ENCODE data around the gene TET1. TPM values are rescaled to one million over a fixed set of nuclear protein-coding genes. Genes with fewer than 3 reads are reported as not detected.
A peak's percentile ranks its signal among the peaks of the same experiment; 100 is the strongest.

Gene TET1
- total and polyA plus RNA-seq, 9 of the 15 experiments (the other 6 are each of a cell fraction or from before 2014, with no cell fraction given) = 2.6 to 21.3 (median 11.6) TPM

DNA sequence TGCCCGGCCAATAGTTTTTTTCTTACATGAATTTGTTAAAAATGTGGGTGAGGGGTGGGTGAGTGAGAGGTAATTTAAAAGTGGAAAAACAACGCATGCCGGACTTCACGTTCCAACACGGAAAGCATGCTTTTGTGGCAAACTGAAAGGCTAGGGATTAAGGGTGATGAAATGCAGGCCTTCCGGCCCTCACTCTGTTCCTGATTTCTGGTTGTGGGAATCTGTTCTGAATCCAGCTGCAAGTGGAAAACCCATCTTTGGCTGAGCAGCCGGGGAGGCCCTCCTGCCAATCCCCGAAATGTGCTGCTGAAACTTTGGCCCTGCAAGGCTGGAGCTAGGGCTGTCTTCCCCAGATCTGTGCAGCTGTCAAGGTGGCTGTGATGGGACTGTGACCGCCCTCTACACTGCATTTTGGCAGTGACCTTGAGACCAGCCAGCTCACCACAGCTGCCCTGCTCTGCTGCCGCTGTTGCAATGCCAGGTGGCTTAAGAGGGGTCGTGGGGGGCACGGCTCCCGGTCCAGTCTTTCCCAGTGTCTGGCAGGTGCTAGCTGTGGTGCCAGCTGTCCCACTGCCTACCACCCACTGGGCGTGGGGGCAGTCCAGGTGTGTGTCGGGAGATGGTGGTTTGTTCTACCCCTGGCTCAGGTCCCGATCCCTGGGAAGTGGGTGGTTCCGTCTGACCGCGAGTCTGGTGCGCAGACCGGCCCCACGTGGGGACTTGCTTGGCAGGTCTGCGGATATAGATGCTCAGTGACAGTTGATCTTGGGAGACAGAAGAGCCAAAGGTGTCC is 39.0 kb downstream of the TET1 start:
- ChIA-PET POLR2A (interaction anchor here (0.6 to 4.0 kb wide), 4 partner anchors 12 to 38 kb away, joined by 3 to 25 read pairs (median 3); partner anchors contain the start of gene TET1), CTCF (ENCODE audit: low intra/inter-chr PET ratio) (no interaction called here)
- ATAC-seq = peak; percentile 42
- Histone ChIP-seq H3K4me1 (replicated peaks in 1 of 2; ENCODE audit: control insufficient read depth in 2 of 2, insufficient read depth in 2 of 2, low read length in 2 of 2) (peaks cover 18 to 29% of the 10 kb centered on the region in 2 experiments), H3K9me3 (replicated peaks; ENCODE audit: control insufficient read depth, insufficient read depth, low read depth, low read length) (no peaks in the 10 kb centered on the region), H3K27me3 (ENCODE audit: control insufficient read depth in 2 of 2, insufficient read depth in 2 of 2, low read length in 2 of 2) (no peaks in the 10 kb centered on the region), H3K9me1 (ENCODE audit: control insufficient read depth, insufficient read depth, low read length) (peaks cover 5% of the 10 kb centered on the region), H3K9ac (ENCODE audit: insufficient read depth in 1 of 2, low read depth in 2 of 2, low read length in 2 of 2) (peak overlapping the region in 1 of 2 experiments; percentile 85; a peak in 2 of 4 replicates), H3K36me3 (ENCODE audit: control insufficient read depth, insufficient read depth, low read length) (peaks cover 46% of the 10 kb centered on the region; the same call in 2 of the 3 replicates), H3K4me2 (ENCODE audit: insufficient read depth, low read length) (peak overlapping the region; percentile 83), H4K20me1 (replicated peaks; ENCODE audit: control insufficient read depth, insufficient read depth, low read length) (0 out of 2 replicates have a peak, but pooled peaks cover 4% of the 10 kb centered on the region), H3K79me2 (ENCODE audit: control insufficient read depth, insufficient read depth, low read length) (peaks cover 34% of the 10 kb centered on the region), H2AFZ (ENCODE audit: low read depth, low read length) (no peak overlapping the region), H3K4me3 (no peak overlapping the region), H3K27ac (ENCODE audit: extremely low read depth, low read depth, low read length) (no peak overlapping the region)
- no peak for FAIRE-seq
- intact Hi-C loops (cut with micrococcal nuclease) = no loop called here
- DNase-seq (ENCODE audit: extremely low read depth in 1 of 4, low spot score in 3 of 4) = peak; percentile 28 to 45 (median 37)
- 55% methylated on average over 21 of the region's 23 CpGs for WGBS (ENCODE audit: insufficient coverage, low coverage, missing lambda C conversion rate)
- BruUV-seq (replicated peaks) = no TSS peak
- in situ Hi-C loops (cut with MboI) = no loop called here
- TF ChIP-seq, protein P1, sequence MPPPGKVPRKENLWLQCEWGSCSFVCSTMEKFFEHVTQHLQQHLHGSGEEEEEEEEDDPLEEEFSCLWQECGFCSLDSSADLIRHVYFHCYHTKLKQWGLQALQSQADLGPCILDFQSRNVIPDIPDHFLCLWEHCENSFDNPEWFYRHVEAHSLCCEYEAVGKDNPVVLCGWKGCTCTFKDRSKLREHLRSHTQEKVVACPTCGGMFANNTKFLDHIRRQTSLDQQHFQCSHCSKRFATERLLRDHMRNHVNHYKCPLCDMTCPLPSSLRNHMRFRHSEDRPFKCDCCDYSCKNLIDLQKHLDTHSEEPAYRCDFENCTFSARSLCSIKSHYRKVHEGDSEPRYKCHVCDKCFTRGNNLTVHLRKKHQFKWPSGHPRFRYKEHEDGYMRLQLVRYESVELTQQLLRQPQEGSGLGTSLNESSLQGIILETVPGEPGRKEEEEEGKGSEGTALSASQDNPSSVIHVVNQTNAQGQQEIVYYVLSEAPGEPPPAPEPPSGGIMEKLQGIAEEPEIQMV (tag; conservative IDR thresholded peaks at IDR 0.05; ENCODE audit: low read depth) = no peak
- TF ChIP-seq NRF1 (conservative IDR thresholded peaks at IDR 0.05 in 1 of 2, IDR thresholded peaks at IDR 0.05 in 1 of 2) (0 out of 4 replicates have a peak, but pooled peaks of 1 of the 2 experiments have one; percentile 15), CCNT2 (IDR thresholded peaks at IDR 0.05; ENCODE audit: borderline replicate concordance, extremely low read depth, insufficient read length, low read depth, low read length) (no peak), WHSC1 (IDR thresholded peaks at IDR 0.05; ENCODE audit: low read length) (peak; percentile 17), NCOA6 (IDR thresholded peaks at IDR 0.05) (no peak), ZFP30 (CRISPR knock-in tag; IDR thresholded peaks at IDR 0.05; ENCODE audit: borderline replicate concordance) (no peak), CHCHD3 (CRISPR knock-in tag; IDR thresholded peaks at IDR 0.05) (no peak), SMC3 (conservative IDR thresholded peaks at IDR 0.05; ENCODE audit: insufficient read depth, low read depth, low read length) (no peak), XRCC4 (IDR thresholded peaks at IDR 0.05; ENCODE audit: extremely low read depth, insufficient read depth, insufficient read length) (no peak), SUPT5H (IDR thresholded peaks at IDR 0.05) (no peak), RCOR1 (IDR thresholded peaks at IDR 0.05; ENCODE audit: borderline replicate concordance in 1 of 2, low read depth in 2 of 2, low read length in 2 of 2) (peak in 1 of 2 experiments; percentile 23; a peak in 1 of 4 replicates), ZNF436 (CRISPR knock-in tag; IDR thresholded peaks at IDR 0.05) (no peak), ESRRB (CRISPR knock-in tag; IDR thresholded peaks at IDR 0.05; ENCODE audit: borderline replicate concordance) (no peak), SREBF1 (IDR thresholded peaks at IDR 0.05; ENCODE audit: borderline replicate concordance, low read depth, low read length) (no peak)
- TF ChIP-seq, protein P2, sequence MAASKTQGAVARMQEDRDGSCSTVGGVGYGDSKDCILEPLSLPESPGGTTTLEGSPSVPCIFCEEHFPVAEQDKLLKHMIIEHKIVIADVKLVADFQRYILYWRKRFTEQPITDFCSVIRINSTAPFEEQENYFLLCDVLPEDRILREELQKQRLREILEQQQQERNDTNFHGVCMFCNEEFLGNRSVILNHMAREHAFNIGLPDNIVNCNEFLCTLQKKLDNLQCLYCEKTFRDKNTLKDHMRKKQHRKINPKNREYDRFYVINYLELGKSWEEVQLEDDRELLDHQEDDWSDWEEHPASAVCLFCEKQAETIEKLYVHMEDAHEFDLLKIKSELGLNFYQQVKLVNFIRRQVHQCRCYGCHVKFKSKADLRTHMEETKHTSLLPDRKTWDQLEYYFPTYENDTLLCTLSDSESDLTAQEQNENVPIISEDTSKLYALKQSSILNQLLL (CRISPR knock-in tag; IDR thresholded peaks at IDR 0.05; ENCODE audit: borderline replicate concordance) = no peak
- TF ChIP-seq, protein P3, sequence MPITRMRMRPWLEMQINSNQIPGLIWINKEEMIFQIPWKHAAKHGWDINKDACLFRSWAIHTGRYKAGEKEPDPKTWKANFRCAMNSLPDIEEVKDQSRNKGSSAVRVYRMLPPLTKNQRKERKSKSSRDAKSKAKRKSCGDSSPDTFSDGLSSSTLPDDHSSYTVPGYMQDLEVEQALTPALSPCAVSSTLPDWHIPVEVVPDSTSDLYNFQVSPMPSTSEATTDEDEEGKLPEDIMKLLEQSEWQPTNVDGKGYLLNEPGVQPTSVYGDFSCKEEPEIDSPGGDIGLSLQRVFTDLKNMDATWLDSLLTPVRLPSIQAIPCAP (CRISPR knock-in tag; IDR thresholded peaks at IDR 0.05; ENCODE audit: borderline replicate concordance) = no peak

Measured in K562 (cell line).